OCI-LY7 (cell line): ENCODE results near the gene ARL9. TPM values are rescaled to one million over a fixed set of nuclear protein-coding genes. Genes with fewer than 3 reads are reported as not detected.

Source experiments
- BruUV-seq: library from RNA; stranded (reverse); fragments of 400-500 nt; replicated peaks from 2 replicates; lab custom pipeline; 2021; lab: Mats Ljungman, UMichigan
- CTCF ChIA-PET: fragments of 300-600 bp; sonication (Branson Sonifier 250); formaldehyde crosslinking; loops from one replicate; lab custom pipeline; 2022; ENCODE audit warnings: antibody characterized with exemption; ENCODE audit not compliant: unreplicated experiment; lab: Charles Lee
- POLR2A ChIA-PET: fragments of 300-600 bp; sonication (Branson Sonifier 250); formaldehyde crosslinking; loops from one replicate; lab custom pipeline; 2022; ENCODE audit warnings: antibody characterized with exemption; lab: Charles Lee
- DNase-seq: peaks from one replicate; pipeline ENCODE4 v3.0.0-alpha.2; 2015; ENCODE audit warnings: low spot score
- H2AFZ ChIP-seq: fragments of 200-600 bp; sonication (generic), shearing (Covaris generic); 2 replicates; pipeline ENCODE4 v1.6.1; 2014; ENCODE audit warnings: mild to moderate bottlenecking, antibody characterized with exemption, low read length, moderate library complexity
- H3K27ac ChIP-seq: fragments of 200-600 bp; sonication (generic); 2 replicates; pipeline ENCODE4 v1.5.1; 2014; ENCODE audit warnings: mixed run types, low read depth, mild to moderate bottlenecking, moderate library complexity, low read length, inconsistent platforms; ENCODE audit not compliant: poor library complexity, severe bottlenecking
- H3K36me3 ChIP-seq: fragments of 200-600 bp; sonication (generic); 2 replicates; pipeline ENCODE4 v1.6.1; 2014; ENCODE audit warnings: mild to moderate bottlenecking, antibody characterized with exemption, low read length, moderate library complexity, mixed read lengths; ENCODE audit not compliant: insufficient read depth
- H3K4me1 ChIP-seq: fragments of 200-600 bp; sonication (generic); 2 replicates; pipeline ENCODE4 v1.5.1; 2014; ENCODE audit warnings: mild to moderate bottlenecking, low read length; ENCODE audit not compliant: insufficient read depth, poor library complexity, severe bottlenecking
- H3K4me2 ChIP-seq: fragments of 200-600 bp; sonication (generic); 2 replicates; pipeline ENCODE4 v1.6.1; 2014; ENCODE audit warnings: mild to moderate bottlenecking, low read length
- H3K4me3 ChIP-seq: fragments of 200-600 bp; sonication (generic); 2 replicates; pipeline ENCODE4 v1.5.1; 2014; ENCODE audit warnings: mild to moderate bottlenecking, low read depth, low read length; ENCODE audit not compliant: poor library complexity, severe bottlenecking
- H3K79me2 ChIP-seq: fragments of 200-600 bp; sonication (generic); 2 replicates; pipeline ENCODE4 v1.6.1; 2016; ENCODE audit warnings: low read depth, mild to moderate bottlenecking, low read length, moderate library complexity, mixed read lengths; ENCODE audit not compliant: insufficient read depth
- H3K9me2 ChIP-seq: fragments of 200-600 bp; sonication (generic); 2 replicates; pipeline ENCODE4 v1.6.1; 2016; ENCODE audit warnings: mild to moderate bottlenecking, low read length, mixed read lengths; ENCODE audit not compliant: insufficient read depth
- H3K9me3 ChIP-seq: fragments of 200-600 bp; sonication (generic); 2 replicates; pipeline ENCODE4 v1.6.1; 2014; ENCODE audit warnings: mild to moderate bottlenecking, mixed run types, low read length, mixed read lengths
- H4K20me1 ChIP-seq: fragments of 200-600 bp; sonication (generic); 2 replicates; pipeline ENCODE4 v1.6.1; 2014; ENCODE audit warnings: mild to moderate bottlenecking, antibody characterized with exemption, low read length, moderate library complexity, mixed read lengths; ENCODE audit not compliant: insufficient read depth
- EZH2phosphoT487 ChIP-seq: fragments of 200-600 bp; sonication (generic); IDR thresholded peaks from 2 replicates; pipeline ENCODE4 v1.6.1; 2018; ENCODE audit warnings: low read depth, borderline replicate concordance, mild to moderate bottlenecking, mixed run types, antibody characterized with exemption, low read length, moderate library complexity, mixed read lengths
- intact Hi-C: fragments of 100-400 bp; cut with micrococcal nuclease; formaldehyde crosslinking; loops from one replicate; pipeline ENCODE4 v1.10.0; 2022; ENCODE audit not compliant: unreplicated experiment
- total RNA-seq, 2 experiments: library from RNA; depleted of rRNA in 1 of 2; stranded (reverse); fragments of >200 nt in 1 of 2; shearing (Covaris generic) in 1 of 2; gene quantifications; 2 replicates each; pipeline ENCODE4 v1.2.3, GENCODE V29; 2014 to 2022
- TF ChIP-seq, protein P1 (sequence below): fragments of 200-600 bp; sonication (generic); conservative IDR thresholded peaks from 2 replicates; pipeline ENCODE4 v1.5.1; 2014; ENCODE audit warnings: mild to moderate bottlenecking, antibody characterized with exemption, low read length, moderate library complexity, mixed read lengths

The ARL9 gene
- total RNA-seq, 2 experiments from 2014 or later = 0.32 to 0.76 TPM

DNA sequence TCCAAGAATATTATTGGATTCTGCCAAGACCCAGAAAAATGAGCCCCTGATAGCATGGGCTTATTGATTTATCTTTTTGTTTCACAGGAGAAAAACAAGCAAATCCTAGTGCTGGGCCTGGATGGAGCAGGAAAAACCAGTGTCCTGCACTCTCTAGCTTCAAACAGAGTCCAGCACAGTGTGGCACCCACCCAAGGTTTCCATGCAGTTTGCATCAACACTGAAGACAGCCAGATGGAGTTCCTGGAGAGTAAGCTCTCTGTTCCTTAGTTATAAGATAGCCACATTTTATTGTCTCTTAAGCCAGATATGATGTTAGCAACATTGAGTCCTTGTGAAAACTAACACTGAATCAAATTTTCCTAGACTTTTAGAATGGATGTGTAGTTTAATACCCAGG lies 5.5 kb downstream of the ARL9 start:
- Histone ChIP-seq H3K27ac (no peak overlapping the region), H3K4me2 (no peak overlapping the region), H3K79me2 (no peaks in the 10 kb centered on the region), H3K9me3 (no peaks in the 10 kb centered on the region), H3K9me2 (no peaks in the 10 kb centered on the region), H3K36me3 (no peaks in the 10 kb centered on the region), H3K4me3 (no peak overlapping the region), H2AFZ (no peak overlapping the region), H3K4me1 (no peaks in the 10 kb centered on the region), H4K20me1 (no peaks in the 10 kb centered on the region)
- BruUV-seq = no TSS peak
- ChIA-PET POLR2A (interaction anchor here (0.5 kb wide), 1 partner anchor 51 kb away, joined by 3 read pairs; no protein-coding TSS in a partner anchor), CTCF (no interaction called here)
- no peak for DNase-seq
- no peak for TF ChIP-seq EZH2phosphoT487
- TF ChIP-seq, protein P1, sequence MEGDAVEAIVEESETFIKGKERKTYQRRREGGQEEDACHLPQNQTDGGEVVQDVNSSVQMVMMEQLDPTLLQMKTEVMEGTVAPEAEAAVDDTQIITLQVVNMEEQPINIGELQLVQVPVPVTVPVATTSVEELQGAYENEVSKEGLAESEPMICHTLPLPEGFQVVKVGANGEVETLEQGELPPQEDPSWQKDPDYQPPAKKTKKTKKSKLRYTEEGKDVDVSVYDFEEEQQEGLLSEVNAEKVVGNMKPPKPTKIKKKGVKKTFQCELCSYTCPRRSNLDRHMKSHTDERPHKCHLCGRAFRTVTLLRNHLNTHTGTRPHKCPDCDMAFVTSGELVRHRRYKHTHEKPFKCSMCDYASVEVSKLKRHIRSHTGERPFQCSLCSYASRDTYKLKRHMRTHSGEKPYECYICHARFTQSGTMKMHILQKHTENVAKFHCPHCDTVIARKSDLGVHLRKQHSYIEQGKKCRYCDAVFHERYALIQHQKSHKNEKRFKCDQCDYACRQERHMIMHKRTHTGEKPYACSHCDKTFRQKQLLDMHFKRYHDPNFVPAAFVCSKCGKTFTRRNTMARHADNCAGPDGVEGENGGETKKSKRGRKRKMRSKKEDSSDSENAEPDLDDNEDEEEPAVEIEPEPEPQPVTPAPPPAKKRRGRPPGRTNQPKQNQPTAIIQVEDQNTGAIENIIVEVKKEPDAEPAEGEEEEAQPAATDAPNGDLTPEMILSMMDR = no peak
- intact Hi-C loops = no loop called here

GRCh38 chr4:56512166-56512565 lies 6.6 kb downstream of the ARL9 start:
- Histone ChIP-seq H3K9me2 (no peaks in the 10 kb centered on the region), H3K36me3 (no peaks in the 10 kb centered on the region), H3K9me3 (no peaks in the 10 kb centered on the region), H3K27ac (no peak overlapping the region), H2AFZ (no peak overlapping the region), H3K4me3 (no peak overlapping the region), H3K4me1 (no peaks in the 10 kb centered on the region), H3K79me2 (no peaks in the 10 kb centered on the region), H4K20me1 (no peaks in the 10 kb centered on the region), H3K4me2 (no peak overlapping the region)
- BruUV-seq = no TSS peak
- ChIA-PET POLR2A (interaction anchor here (0.6 kb wide), 1 partner anchor 41 kb away, joined by 6 read pairs; no protein-coding TSS in a partner anchor), CTCF (no interaction called here)
- intact Hi-C loops = no loop called here
- DNase-seq = no peak
- TF ChIP-seq, protein P1 = no peak
- no peak for TF ChIP-seq EZH2phosphoT487

GRCh38 chr4:56513517-56513916 lies 7.9 kb downstream of the ARL9 start:
- Histone ChIP-seq H3K36me3 (no peaks in the 10 kb centered on the region), H3K4me1 (no peaks in the 10 kb centered on the region), H3K79me2 (no peaks in the 10 kb centered on the region), H3K27ac (no peak overlapping the region), H3K4me2 (no peak overlapping the region), H3K9me3 (no peaks in the 10 kb centered on the region), H3K4me3 (no peak overlapping the region), H2AFZ (no peak overlapping the region), H3K9me2 (no peaks in the 10 kb centered on the region), H4K20me1 (no peaks in the 10 kb centered on the region)
- DNase-seq = no peak
- ChIA-PET POLR2A (interaction anchor here (0.6 kb wide), 2 partner anchors 40 to 173 kb away, joined by 3 to 5 read pairs; no protein-coding TSS in a partner anchor), CTCF (no interaction called here)
- TF ChIP-seq, protein P1 = no peak
- TF ChIP-seq EZH2phosphoT487 = no peak
- intact Hi-C loops = no loop called here
- BruUV-seq = no TSS peak
